Measurements from ENCODE around the gene HPCAL1. TPM values are rescaled to one million over a fixed set of nuclear protein-coding genes. Genes with fewer than 3 reads are reported as not detected.

The HPCAL1 gene
- total and polyA plus RNA-seq, 12 donors: 17.4 to 118 (median 61.3) TPM

GRCh38 chr2:10330700-10331026, 28.0 kb downstream of the HPCAL1 start:
- no peaks in the 10 kb centered on the region for H3K36me3 ChIP-seq (replicated peaks in 1 of 2)
- no peaks in the 10 kb centered on the region for H3K27me3 ChIP-seq
- H3K9me3 ChIP-seq (replicated peaks in 1 of 3): peaks cover 0 to 5% (median 0%) of the 10 kb centered on the region in 3 donors
- H3K27ac ChIP-seq: peak overlapping the region; percentile 66 to 86 (median 80)
- no peak for DNase-seq
- TF ChIP-seq CTCF (IDR thresholded peaks at IDR 0.05) (no peak), POLR2A (IDR thresholded peaks at IDR 0.05) (no peak)
- 60 to 91% (median 72%) methylated on average over 7 to 9 of the region's 9 CpGs for WGBS, 4 donors
- H3K4me1 ChIP-seq (replicated peaks in 1 of 2): peaks cover 29 to 51% of the 10 kb centered on the region in 2 donors
- peak overlapping the region in 1 of 4 donors; percentile 7 for H3K4me3 ChIP-seq
- intact Hi-C loops (cut with DNase I): no loop called here

DNA sequence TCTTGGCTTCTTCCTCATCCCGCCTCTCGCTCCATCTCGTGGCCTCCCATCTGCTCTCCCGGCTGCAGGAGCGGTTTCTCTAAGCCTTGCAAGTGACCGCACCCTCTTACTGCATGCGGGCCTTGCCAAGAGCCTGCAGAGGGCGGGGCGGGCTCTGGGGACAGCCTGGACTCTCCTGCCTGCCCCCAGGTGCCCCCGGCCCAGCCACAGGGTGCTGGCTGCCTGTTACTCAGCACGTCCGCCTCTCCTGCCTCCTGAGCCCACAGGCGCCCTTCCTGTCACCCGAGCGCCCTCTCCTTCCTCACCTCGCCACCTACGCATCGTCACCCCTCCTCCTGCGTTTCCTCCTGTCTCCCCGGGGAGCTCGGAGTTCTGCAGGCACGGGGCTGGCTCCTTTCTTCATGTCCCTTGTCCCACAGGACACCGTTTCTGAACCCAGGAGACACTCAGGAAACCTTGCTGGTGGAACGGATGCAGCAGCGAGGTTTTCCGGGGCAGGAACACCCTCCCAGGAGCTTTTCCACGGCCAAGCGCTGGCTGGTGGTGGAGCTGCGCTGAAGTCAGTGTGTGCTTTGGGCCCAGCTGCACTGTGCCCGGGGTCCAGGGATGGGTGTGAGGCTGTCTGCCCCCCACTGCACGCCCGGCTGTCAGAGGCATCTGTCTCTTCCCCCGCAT, 28.5 kb downstream of the HPCAL1 start:
- Histone ChIP-seq H3K27me3 (no peaks in the 10 kb centered on the region), H3K27ac (peak overlapping the region in 4 of 5 donors; percentile 66 to 86 (median 75)), H3K36me3 (replicated peaks in 1 of 2) (no peaks in the 10 kb centered on the region), H3K9me3 (replicated peaks in 1 of 3) (peaks cover 0 to 5% (median 0%) of the 10 kb centered on the region in 3 donors), H3K4me3 (no peak overlapping the region), H3K4me1 (replicated peaks in 1 of 2) (peaks cover 29 to 46% of the 10 kb centered on the region in 2 donors)
- TF ChIP-seq CTCF (IDR thresholded peaks at IDR 0.05) (no peak), POLR2A (IDR thresholded peaks at IDR 0.05) (no peak)
- intact Hi-C loops (cut with DNase I): no loop called here
- peak in 5 of 7 donors; percentile 42 to 67 (median 47) for DNase-seq
- WGBS, 4 donors: 55 to 78% (median 65%) methylated on average over 26 to 33 of the region's 33 CpGs

GRCh38 chr2:10331702-10332401, 29.1 kb downstream of the HPCAL1 start:
- Histone ChIP-seq H3K36me3 (replicated peaks in 1 of 2) (no peaks in the 10 kb centered on the region), H3K4me3 (no peak overlapping the region), H3K9me3 (replicated peaks in 1 of 3) (peaks cover 0 to 5% (median 0%) of the 10 kb centered on the region in 3 donors), H3K4me1 (replicated peaks in 1 of 2) (peaks cover 29 to 40% of the 10 kb centered on the region in 2 donors), H3K27ac (peak overlapping the region in 1 of 5 donors; percentile 35), H3K27me3 (no peaks in the 10 kb centered on the region)
- intact Hi-C loops (cut with DNase I): no loop called here
- peak in 1 of 7 donors; percentile 24 for DNase-seq
- TF ChIP-seq CTCF (IDR thresholded peaks at IDR 0.05): no peak
- TF ChIP-seq POLR2A (IDR thresholded peaks at IDR 0.05): no peak
- 59 to 72% (median 66%) methylated on average over 11 of the region's 11 CpGs for WGBS, 4 donors

DNA sequence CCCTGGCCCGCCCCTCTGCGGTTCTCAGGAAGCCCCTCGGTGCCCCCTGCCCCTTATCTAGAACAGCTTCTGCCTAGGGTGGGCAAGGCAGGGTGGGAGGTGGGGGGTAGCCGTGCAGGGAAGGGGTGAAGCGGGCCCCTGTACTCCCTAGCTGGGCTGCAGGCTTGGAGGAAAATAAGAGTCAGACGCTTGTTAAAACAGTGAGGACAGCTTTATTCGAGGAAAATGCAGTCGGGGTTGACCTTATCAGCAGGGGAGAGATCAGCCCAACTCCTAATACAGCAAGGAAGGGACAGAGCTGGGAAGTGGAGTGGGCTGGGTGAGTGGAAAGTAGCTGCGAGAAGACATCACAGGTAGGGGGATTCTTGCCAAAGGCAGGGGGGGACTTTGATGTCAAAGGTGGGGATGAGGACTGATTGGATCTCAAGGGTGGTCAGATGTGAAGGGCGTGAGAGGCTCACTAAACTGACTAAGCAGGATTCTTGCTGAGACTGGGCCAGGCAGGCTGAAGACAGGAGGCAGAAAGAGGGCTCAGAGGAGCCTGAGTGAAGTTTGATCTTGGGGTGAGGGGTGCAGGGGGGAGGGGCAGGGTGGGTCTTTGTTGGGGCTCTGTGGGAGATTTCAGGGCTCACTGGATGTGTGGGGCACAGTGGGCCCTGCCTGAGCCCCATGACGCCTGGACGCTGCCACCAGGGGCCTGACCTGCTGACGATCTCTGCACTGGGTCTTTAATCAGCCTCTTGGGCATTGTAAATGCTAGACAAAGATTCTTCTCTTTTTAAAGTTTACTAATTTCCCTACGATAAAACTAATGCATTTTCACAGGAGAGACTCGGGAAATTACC, 29.9 kb downstream of the HPCAL1 start:
- peaks cover 0 to 5% (median 0%) of the 10 kb centered on the region in 3 donors for H3K9me3 ChIP-seq (replicated peaks in 1 of 3)
- no peak for DNase-seq
- H3K36me3 ChIP-seq (replicated peaks in 1 of 2): no peaks in the 10 kb centered on the region
- intact Hi-C loops (cut with DNase I): no loop called here
- no peaks in the 10 kb centered on the region for H3K27me3 ChIP-seq
- WGBS, 4 donors: 61 to 66% (median 62%) methylated on average over 15 of the region's 15 CpGs
- TF ChIP-seq CTCF (IDR thresholded peaks at IDR 0.05) (no peak), POLR2A (IDR thresholded peaks at IDR 0.05) (no peak)
- H3K4me1 ChIP-seq (replicated peaks in 1 of 2): peaks cover 29 to 37% of the 10 kb centered on the region in 2 donors
- peak overlapping the region in 1 of 5 donors; percentile 17 for H3K27ac ChIP-seq
- H3K4me3 ChIP-seq: no peak overlapping the region

Data from adrenal gland (tissue), 12 donors.